Cardiac septum (tissue), 1 donor: Measurements from ENCODE around the gene GATB. TPM values are rescaled to one million over a fixed set of nuclear protein-coding genes. Genes with fewer than 3 reads are reported as not detected.
"Not testable (repeated sequence)": the region's sequence is repeated elsewhere in the genome, so short reads cannot be mapped to it uniquely, and the experiment has no call there.

ENCODE experiments used
- DNase-seq: peaks from one replicate; pipeline ENCODE4 v3.0.0-alpha.2; 2020; ENCODE audit warnings: low spot score
- intact Hi-C: fragments of 100-400 bp; cut with DNase I; formaldehyde crosslinking; loops from one replicate; pipeline ENCODE4 v1.14.0; 2022
- total RNA-seq: library from RNA; stranded (reverse); fragmentation: NEBNext Ultra II Directional; extraction: Animal tissue kit (Norgen Biotek cat#: 25700); gene quantifications from one replicate; pipeline ENCODE4 v1.2.1, GENCODE V29; 2021
- donor health status: DM: no; HTN: no; CAD: no.

The GATB gene
- total RNA-seq, 1 donor from 2014 or later, result 75.1 TPM

DNA sequence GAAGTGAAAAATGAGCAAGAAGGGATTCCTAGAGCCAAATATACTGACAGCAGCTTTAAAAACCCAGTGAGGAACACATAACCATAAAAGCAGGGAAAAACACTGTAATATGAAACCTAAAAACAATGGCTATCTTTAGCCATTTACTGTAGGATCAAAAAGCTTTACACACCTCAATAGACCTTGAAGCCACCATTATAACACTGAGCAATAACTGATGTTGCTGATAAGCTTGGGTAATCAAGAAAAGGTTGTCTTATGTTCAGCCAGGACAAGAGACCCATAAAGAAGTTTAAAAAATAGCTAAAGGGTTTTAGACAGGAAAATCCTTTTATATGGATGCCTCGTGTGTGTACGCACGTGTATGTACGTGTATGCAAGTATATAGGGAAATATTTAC, 16.9 kb downstream of the GATB start:
- intact Hi-C loops, result loop anchor here (2.0 kb wide), 1 partner anchor 53 kb away; no protein-coding TSS in a partner anchor
- no peak for DNase-seq

DNA sequence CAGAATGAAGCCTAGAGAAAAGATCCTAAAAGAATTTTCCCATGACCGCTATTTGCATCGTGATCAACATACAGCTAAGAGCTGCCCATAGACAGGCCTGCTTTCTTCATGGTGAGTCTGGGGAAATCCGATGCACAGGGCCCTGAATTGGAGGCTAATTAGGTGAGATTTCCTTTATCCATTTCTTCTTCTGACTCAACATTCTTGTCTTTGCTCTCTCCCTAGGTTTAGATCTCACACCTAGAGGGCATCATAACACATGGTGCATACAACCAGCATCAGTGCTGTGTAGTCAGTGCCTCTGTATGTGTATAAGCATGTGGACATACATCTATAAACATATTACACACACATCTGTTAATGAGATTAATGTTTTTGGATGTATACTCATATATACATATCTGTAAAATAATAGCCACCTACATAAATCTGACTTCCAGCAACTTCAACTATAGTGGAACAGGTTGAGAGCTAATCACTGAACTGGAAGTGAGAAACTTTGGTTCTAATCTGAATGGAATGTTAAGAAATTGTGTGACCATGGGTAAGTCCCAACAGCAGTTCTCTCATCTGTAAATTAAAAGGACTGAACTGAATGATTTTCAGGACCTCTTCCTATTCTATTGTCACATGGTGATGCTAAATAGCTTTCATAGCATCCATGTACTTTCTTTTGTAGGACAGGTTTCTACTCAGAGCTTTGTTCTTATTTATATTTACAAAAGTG, 17.5 kb downstream of the GATB start:
- intact Hi-C loops, result no loop called here
- DNase-seq, result no peak

DNA sequence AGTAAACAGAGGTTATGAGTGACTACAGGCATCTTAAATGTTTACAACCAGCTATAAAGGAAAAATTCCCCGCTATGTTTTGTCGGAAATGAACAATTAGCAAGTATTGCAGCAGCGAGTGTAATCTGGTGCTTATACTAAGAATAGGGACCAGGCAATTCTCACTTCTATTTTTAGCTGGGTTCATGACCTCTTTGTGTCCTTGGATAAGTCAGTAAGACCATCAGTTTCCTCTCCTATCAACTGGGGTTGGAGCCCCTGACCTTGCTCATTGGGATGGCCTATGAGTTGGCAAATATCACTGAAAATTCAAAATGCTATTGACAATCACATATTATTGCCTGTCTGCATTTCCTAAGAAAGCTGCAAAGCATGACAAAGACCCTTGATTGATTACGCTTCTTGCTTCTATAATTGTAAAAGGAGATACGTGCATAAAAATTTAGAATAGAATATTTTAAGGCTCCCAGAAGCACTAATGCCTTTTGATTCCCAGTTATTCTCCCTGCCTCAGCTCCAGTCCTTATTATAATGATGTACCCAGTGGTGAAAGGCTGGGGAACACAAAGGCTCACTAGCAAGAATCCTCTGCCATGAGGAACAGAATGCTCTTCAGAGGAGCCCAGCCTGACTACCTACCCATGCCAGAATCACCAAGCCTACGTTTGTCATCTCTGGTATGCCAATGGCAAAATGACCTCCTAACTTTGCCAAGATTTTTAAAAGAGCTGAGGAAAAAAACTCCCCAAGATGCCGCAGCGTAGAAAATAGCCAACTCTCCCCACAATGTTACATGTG, 21.9 kb downstream of the GATB start:
- DNase-seq, result no peak
- intact Hi-C loops, result no loop called here

DNA sequence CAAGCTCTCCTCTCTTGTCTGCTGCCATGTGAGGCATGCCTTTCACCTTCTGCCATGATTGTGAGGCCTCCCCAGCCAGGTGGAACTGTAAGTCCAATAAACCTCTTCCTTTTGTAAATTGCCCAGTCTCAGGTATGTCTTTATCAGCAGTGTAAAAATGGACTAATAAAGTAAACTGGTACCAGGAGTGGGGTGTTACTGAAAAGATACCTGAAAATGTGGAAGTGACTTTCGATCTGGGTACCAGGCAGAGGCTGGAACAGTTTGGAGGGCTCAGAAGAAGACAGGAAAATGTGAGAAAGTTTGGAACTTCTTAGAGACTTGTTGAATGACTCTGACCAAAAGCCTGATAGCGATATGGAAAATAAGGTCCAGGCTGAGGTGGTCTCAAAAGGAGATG, 24.0 kb downstream of the GATB start:
- DNase-seq, intact Hi-C loops: not testable (repeated sequence)

DNA sequence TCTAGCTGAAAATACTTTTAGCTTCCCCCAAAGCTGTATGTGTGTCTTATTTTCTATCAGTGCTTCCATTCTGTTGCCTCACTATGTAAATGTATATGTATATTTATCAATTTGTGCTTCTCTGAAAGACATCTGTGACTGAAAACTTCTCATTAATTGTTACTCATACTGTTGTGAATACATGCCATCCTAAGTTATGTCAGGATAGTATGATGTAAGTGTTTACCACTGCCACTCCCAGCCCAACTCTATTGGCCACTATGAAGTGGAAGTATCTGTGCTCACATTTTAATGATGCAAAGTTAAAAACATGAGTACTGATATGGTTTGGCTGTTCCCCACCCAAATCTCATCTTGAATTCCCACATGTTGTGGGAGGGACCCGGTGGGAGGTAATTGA, 24.4 kb downstream of the GATB start:
- intact Hi-C loops, result no loop called here

DNA sequence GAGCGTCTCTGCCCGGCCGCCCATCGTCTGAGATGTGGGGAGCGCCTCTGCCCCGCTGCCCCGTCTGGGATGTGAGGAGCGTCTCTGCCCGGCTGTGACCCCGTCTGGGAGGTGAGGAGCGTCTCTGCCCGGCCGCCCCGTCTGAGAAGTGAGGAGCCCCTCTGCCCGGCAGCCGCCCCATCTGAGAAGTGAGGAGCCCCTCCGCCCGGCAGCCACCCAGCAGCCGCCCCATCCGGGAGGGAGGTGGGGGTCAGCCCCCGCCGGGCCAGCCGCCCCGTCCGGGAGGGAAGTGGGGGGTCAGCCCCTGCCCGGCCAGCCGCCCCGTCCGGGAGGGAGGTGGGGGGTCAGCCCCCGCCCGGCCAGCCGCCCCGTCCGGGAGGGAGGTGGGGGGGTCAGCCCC, 29.1 kb downstream of the GATB start:
- intact Hi-C loops, DNase-seq: not testable (repeated sequence)

More for the DNA sequence above, 24.4 kb downstream of the GATB start:
- DNase-seq, result no peak

DNA sequence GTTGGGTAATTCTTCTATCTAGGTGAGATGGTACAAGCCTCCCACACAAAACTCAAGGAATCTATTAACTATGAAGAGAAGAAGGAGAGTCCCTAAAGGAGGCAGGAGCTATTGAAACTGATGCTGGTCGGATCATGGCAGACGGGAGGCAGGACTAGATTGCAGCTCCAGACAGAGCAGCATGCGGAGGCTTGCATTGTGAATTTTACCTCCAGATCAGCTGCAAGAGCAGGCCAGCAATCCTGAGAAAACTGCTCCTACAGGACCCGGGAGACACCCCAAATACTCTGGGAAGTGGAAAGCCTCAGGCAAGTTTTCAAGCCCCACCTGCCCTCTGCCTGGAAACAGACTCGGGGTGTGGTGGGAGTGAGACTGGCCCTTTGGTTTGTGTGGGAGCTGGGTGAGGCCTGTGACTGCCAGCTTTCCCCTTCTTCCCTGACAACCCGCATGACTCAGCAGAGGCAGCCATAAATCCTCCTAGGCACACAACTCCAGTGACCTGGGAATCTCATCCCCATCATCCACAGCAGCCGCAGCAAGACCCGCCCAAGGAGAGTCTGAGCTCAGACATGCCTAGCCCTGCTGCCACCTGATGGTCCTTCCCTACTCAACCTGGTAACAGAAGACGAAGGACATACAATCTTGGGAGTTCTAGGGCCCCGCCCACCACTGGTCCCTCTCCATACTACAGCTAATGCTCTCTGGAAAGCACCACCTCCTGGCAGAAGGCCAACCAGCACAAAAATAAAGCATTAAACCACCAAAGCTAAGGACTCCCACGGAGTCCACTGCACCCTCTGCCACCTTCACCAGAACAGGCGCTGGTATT, 30.9 kb downstream of the GATB start:
- intact Hi-C loops, result no loop called here
- DNase-seq, result no peak

DNA sequence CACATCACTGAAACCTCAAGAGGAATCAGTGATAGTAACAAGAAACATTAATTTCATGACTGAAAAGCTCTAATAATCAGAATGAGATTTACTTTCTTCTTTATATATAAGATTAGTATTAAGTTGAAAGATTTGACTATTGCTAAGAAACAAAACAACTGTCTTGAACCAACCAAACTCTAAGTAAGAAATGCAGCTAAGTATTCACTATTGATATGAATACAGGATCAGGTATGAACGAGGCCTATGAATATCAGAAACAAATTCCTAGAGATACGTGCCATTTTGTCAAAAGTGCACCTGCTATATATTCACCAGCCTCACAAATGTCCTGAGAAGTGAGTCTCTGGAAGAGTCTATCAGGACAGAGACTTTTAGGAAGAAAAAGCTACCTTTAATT, 32.1 kb downstream of the GATB start:
- DNase-seq, result no peak
- intact Hi-C loops, result no loop called here

DNA sequence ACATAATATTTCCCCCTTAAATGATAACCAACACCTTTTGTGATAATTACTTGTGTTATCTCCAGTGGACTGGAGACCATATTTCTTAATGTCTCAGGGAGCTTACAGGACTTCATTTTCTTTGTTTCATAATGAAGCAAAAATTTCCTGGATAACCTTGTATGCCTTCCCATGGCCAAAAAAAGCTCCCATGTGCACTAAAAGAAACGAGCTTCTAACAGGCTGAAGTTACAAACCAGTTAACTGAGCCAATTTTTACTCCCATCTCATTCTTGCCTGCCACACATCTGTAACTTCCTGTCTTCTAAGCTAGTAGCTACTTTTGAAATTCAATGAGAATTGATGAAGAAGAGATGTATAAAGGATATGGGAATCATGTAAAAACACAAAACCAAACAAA, 32.8 kb downstream of the GATB start:
- intact Hi-C loops, result no loop called here
- DNase-seq, result no peak

DNA sequence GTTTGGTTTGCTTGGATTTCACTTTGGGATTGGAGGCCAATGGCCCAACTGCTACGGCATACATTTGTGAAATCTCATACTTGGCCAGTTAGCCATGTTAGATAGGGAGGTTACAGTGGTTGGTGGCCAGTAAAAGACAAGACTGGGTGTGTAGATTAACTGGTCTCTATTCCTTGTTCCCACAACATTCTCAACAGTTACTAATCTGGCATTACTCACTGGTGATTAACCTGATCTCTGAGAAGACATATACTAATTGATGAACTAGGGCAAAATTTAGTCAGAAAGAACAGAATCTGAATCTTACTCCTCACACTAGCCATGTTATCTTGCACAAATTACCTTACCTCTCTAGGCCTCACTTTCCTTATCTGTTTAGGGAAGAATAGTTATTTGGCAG, 33.4 kb downstream of the GATB start:
- DNase-seq, result no peak
- intact Hi-C loops, result no loop called here

DNA sequence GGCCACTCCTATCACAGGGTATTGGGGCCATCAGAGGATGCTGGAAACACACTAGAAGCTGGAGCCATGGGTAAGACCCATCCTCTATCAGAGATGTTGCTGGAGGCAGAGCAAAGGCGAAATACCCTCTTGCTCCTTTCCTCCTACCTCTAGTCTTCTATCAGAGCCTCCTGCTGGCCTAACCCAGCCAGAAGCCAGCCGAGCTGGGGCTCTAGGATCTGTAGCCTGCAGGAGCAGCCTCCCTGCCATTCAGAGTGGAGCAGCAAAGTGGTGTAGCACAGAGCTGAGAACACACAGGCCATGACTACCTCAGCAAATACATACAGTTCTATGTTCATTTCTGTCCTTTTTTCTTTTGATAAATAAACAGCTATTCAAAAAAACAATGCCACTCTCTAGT, 35.7 kb downstream of the GATB start:
- no peak for DNase-seq
- intact Hi-C loops, result no loop called here

DNA sequence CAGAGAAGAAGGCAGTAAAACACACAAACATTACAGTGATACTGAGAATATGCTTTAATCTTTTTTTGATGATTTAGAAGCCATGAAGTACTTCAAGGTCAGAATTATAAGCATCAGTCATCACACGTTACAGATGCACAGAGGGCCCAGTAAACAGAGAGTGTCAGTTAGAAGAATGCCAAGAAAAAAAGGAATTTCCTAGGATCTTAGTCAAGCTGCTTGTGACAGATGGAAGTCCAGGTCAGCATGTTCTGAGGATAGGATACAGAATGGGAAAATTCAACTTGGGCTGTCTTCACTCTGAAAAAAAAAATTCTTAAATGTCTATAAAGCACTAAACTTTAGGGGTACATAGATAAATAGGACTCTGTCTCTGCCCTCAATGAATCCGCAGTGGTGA, 38.9 kb downstream of the GATB start:
- no peak for DNase-seq
- intact Hi-C loops, result no loop called here

DNA sequence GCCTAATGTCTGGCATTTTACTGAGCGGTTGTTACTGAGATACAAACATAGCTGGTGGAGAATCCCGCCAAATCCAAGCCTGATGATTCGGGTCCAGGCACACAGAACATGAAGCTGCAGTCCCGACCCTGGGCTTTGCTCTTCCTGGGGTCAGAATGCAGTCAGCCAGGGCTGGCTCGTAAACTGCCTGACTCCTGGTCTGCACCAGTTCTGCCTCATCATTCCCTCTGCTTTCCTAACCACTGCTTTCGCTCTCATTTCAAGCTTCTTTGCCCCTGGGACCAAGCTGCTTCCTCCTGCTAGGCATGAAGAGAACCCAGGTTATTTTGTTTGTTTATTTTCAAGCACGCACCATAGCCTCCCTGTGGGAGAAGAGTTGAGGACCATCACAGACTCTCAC, 39.3 kb downstream of the GATB start:
- intact Hi-C loops, result no loop called here
- DNase-seq, result no peak

DNA sequence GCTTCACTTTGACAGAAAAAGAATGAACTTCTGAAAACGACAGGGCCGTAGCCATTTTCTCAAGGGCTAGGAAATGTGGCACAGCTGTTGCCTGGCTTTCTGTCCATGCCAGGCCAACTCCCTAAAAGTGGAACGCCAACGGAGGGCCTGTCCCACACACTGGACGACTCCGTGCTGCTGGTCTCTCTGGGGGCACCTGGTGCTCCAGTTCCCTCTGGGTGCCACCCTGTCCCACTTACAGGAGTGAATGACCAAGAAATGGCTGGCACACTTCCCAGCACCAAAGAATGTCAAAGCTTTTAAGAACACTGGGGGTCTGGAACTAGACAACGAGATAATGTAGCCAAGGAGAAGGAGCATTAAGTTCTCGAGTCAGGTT, 40.9 kb downstream of the GATB start:
- no peak for DNase-seq
- intact Hi-C loops, result no loop called here

DNA sequence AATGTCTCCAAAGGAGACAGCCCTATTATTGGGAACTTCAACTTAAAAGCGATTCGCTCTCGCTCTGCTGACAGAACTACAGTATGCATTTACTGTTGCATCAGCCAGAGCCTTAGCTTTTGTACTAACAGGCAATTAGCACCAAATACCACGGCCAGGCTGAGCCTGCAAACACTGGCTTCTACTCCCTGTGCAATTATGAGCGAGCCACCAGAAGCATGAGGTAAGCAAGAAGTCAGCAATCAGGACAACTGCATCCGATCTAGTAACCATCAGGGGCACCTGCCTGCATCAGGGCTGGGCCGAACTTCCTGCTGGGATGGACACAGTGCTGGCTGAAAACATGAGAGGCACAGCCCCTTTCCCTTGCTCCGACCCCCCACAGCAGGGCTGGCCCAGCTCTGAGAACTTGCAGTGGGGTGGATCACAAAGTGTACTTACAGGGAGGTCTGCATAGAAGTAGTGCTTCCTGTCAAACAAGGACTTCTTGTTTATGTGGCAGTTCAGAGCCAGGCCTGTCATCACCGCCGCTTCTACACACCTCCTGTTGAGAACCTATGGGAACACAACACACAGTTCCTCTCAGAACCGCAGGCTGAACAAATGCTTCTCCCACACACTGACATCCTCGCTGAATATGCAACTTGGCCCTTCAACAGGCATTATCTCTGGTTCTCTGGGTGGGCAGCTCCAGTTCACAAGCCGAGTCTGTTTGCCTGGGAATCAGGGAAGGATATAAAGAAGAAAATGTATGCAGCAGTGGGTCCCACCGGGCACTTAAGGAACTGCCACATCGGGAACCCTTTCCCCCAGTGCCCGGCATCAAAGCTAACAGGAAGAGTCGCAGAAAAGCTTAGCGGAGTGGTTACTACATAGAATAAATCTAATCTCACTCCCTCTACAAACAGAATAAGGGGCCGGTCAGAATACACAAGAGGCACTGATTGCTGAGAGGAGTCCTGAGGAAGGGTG, 41.5 kb downstream of the GATB start:
- intact Hi-C loops, result no loop called here
- DNase-seq, result no peak

DNA sequence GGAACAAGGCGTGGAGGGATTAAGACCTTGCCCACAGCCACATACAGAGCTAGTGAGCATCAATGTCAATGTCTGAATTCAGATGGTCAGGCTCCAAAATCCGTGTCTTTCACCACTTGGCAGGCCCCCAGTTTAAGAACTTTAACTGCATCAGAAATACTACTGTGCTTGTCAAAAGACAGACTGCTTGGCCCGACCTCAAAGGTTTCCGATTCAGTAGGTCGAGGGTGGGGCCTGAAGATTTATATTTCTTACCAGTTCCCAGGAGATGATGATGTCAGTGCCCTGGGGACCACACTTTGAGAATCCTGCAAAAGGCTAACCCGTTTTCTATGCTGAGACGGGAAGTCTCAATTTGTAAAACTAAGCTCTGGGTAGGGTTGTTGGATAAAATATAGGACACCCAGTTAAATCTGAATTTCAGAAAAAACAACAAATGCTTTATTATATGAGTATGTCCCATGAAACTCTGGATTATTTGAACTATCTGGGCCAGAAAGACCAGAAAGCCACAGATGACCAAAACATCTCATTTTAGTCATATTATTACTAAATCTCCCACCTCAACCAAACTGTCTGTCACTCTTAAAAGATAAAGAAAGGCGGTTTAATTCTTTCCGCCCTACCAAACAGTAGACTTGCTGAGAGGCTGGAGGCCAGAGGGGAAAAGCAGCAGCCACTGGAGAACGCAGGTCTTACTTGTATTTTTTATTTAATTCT, 42.7 kb downstream of the GATB start:
- intact Hi-C loops, result no loop called here
- no peak for DNase-seq

DNA sequence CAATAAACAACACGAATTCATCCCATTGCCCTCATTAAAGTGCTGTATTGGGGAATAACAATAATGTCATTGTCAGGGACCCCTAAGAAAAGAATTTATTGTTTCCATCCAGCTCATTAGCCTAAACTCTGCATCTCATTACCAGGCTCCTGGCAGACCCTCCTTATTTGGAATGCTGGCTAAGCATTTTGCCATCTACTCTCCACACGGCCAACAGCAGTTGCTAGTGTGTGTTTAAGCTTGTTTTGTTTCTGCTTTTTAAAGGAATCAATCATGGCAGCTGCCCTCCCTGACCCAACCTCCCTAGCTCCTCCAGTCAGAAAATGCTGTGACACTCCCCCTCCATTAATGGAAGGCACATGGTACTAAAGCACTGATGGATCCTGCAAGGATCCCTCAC, 43.5 kb downstream of the GATB start:
- DNase-seq, result no peak
- intact Hi-C loops, result no loop called here

DNA sequence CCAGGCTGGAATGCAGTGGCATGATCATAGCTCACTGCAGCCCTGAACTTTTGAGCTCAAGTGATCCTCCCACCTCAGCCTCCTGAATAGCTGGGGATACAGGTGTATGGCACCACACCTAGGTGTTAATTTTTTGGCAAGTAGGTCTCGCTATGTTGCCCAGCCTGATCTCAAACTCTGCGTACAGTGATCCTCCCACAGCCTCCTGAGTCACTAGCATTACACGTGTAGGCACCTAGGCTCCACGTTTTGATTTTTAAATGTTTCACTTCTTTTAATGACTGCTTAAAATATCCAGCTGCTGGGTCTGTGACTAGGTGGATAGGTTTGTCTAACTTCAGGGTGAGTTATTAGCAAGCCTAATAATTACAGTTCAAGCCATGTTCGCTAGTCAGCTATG, 44.5 kb downstream of the GATB start:
- intact Hi-C loops, result no loop called here
- no peak for DNase-seq

DNA sequence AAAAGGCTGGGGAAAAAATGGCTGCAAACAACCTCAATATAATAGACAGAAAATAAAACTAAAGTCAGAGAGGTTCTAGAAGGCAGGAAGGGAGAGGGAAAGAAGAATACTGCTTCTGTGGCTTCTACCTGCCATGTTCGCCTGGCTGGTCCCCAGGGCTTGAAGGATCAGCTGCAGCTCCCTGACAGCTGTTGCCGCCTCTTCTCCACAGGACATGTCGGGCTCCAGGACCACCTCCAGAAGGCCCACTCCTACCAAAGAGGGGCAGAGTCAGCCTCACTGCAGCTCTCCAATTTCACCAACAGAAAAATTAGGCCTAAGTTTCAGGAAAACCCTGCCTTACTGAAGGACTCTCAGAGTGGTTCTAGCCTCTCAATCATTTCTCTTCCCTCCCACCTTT, 44.9 kb downstream of the GATB start:
- intact Hi-C loops, result no loop called here
- no peak for DNase-seq
